ENCODE data around the gene ECE1.

ECE1 gene

GRCh38 chr1:21300774-21301173, 10.5 kb upstream of the ECE1 start:
- no peaks in the 10 kb centered on the region for H3K9me2 ChIP-seq (replicated peaks; ENCODE audit: low read depth, low read length)
- no peaks in the 10 kb centered on the region for H3K36me3 ChIP-seq (ENCODE audit: insufficient read depth, low read length)
- no peaks in the 10 kb centered on the region for H4K20me1 ChIP-seq (ENCODE audit: insufficient read depth, low read length, poor library complexity, severe bottlenecking)
- H3K27me3 ChIP-seq (ENCODE audit: insufficient read depth, low read length, poor library complexity, severe bottlenecking): no peaks in the 10 kb centered on the region
- no peaks in the 10 kb centered on the region for H3F3A ChIP-seq (ENCODE audit: low read depth)
- H3K4me1 ChIP-seq (ENCODE audit: insufficient read depth, low read length, poor library complexity, severe bottlenecking): peaks cover 15% of the 10 kb centered on the region
- no peak overlapping the region for H2AFZ ChIP-seq (ENCODE audit: low read length)
- no peaks in the 10 kb centered on the region; the same call in 1 of the 2 replicates for H3K79me2 ChIP-seq (ENCODE audit: insufficient read depth, low read length)
- no peak overlapping the region for H3K9ac ChIP-seq (ENCODE audit: low read depth, low read length, poor library complexity, severe bottlenecking)
- TF ChIP-seq EZH2phosphoT487 (IDR thresholded peaks at IDR 0.05; ENCODE audit: borderline replicate concordance): no peak
- TF ChIP-seq CTCF (conservative IDR thresholded peaks at IDR 0.05; ENCODE audit: low read length): no peak
- no peak overlapping the region for H3K4me2 ChIP-seq (ENCODE audit: low read depth, low read length, poor library complexity, severe bottlenecking)
- H3K9me3 ChIP-seq (ENCODE audit: insufficient read depth, low read depth, low read length): no peaks in the 10 kb centered on the region
- H3K4me3 ChIP-seq (ENCODE audit: low read length, poor library complexity, severe bottlenecking): no peak overlapping the region

GRCh38 chr1:21299780-21300395, 9.6 kb upstream of the ECE1 start:
- Histone ChIP-seq H3K9me3 (ENCODE audit: insufficient read depth, low read depth, low read length) (no peaks in the 10 kb centered on the region), H3K9ac (ENCODE audit: low read depth, low read length, poor library complexity, severe bottlenecking) (no peak overlapping the region), H2AFZ (ENCODE audit: low read length) (no peak overlapping the region), H3K4me1 (ENCODE audit: insufficient read depth, low read length, poor library complexity, severe bottlenecking) (peaks cover 18% of the 10 kb centered on the region), H3F3A (ENCODE audit: low read depth) (no peaks in the 10 kb centered on the region), H3K4me2 (ENCODE audit: low read depth, low read length, poor library complexity, severe bottlenecking) (no peak overlapping the region), H3K4me3 (ENCODE audit: low read length, poor library complexity, severe bottlenecking) (no peak overlapping the region), H3K36me3 (ENCODE audit: insufficient read depth, low read length) (no peaks in the 10 kb centered on the region), H4K20me1 (ENCODE audit: insufficient read depth, low read length, poor library complexity, severe bottlenecking) (no peaks in the 10 kb centered on the region), H3K79me2 (ENCODE audit: insufficient read depth, low read length) (no peaks in the 10 kb centered on the region; the same call in 1 of the 2 replicates), H3K27me3 (ENCODE audit: insufficient read depth, low read length, poor library complexity, severe bottlenecking) (no peaks in the 10 kb centered on the region), H3K9me2 (replicated peaks; ENCODE audit: low read depth, low read length) (no peaks in the 10 kb centered on the region)
- no peak for TF ChIP-seq CTCF (conservative IDR thresholded peaks at IDR 0.05; ENCODE audit: low read length)

GRCh38 chr1:21298981-21299391, 8.7 kb upstream of the ECE1 start:
- H4K20me1 ChIP-seq (ENCODE audit: insufficient read depth, low read length, poor library complexity, severe bottlenecking): no peaks in the 10 kb centered on the region
- no peaks in the 10 kb centered on the region for H3K36me3 ChIP-seq (ENCODE audit: insufficient read depth, low read length)
- H3K9me3 ChIP-seq (ENCODE audit: insufficient read depth, low read depth, low read length): no peaks in the 10 kb centered on the region
- H2AFZ ChIP-seq (ENCODE audit: low read length): no peak overlapping the region
- no peaks in the 10 kb centered on the region; the same call in 1 of the 2 replicates for H3K79me2 ChIP-seq (ENCODE audit: insufficient read depth, low read length)
- H3K9ac ChIP-seq (ENCODE audit: low read depth, low read length, poor library complexity, severe bottlenecking): no peak overlapping the region
- H3F3A ChIP-seq (ENCODE audit: low read depth): no peaks in the 10 kb centered on the region
- no peaks in the 10 kb centered on the region for H3K27me3 ChIP-seq (ENCODE audit: insufficient read depth, low read length, poor library complexity, severe bottlenecking)
- TF ChIP-seq CTCF (conservative IDR thresholded peaks at IDR 0.05; ENCODE audit: low read length) (no peak), EZH2phosphoT487 (IDR thresholded peaks at IDR 0.05; ENCODE audit: borderline replicate concordance) (no peak)
- no peak overlapping the region for H3K4me2 ChIP-seq (ENCODE audit: low read depth, low read length, poor library complexity, severe bottlenecking)
- no peaks in the 10 kb centered on the region for H3K9me2 ChIP-seq (replicated peaks; ENCODE audit: low read depth, low read length)
- peaks cover 27% of the 10 kb centered on the region for H3K4me1 ChIP-seq (ENCODE audit: insufficient read depth, low read length, poor library complexity, severe bottlenecking)
- H3K4me3 ChIP-seq (ENCODE audit: low read length, poor library complexity, severe bottlenecking): no peak overlapping the region
